ENCODE data around the gene BFSP2.

- TF ChIP-seq RFX5 (IDR thresholded peaks at IDR 0.05; ENCODE audit: low read depth, low read length) (no peak), CTCF (conservative IDR thresholded peaks at IDR 0.05; ENCODE audit: low read depth, low read length) (no peak), FOS (IDR thresholded peaks at IDR 0.05; ENCODE audit: low read depth, low read length) (no peak), RCOR1 (IDR thresholded peaks at IDR 0.05; ENCODE audit: insufficient replicate concordance, low read length) (no peak), SMC3 (IDR thresholded peaks at IDR 0.05; ENCODE audit: low read depth, low read length) (no peak), POLR2A (IDR thresholded peaks at IDR 0.05; ENCODE audit: low read depth, low read length) (no peak), CHD1 (IDR thresholded peaks at IDR 0.05; ENCODE audit: low read depth, low read length) (no peak)
Observed at GRCh38 chr3:133360476-133360875, 39.4 kb upstream of the BFSP2 start.
